DLD1 (cell line): Measurements from ENCODE around the gene BTBD9.
"Not testable (repeated sequence)": the region's sequence is repeated elsewhere in the genome, so short reads cannot be mapped to it uniquely, and the experiment has no call there.

Experiments
- in situ Hi-C: cut with HindIII; loops from 2 replicates; pipeline ENCODE4 v1.10.0; 2017; ENCODE audit warnings: low sequenced_read_pairs

BTBD9 gene

GRCh38 chr6:38438097-38438496 is 201.6 kb downstream of the BTBD9 start:
- in situ Hi-C loops = no loop called here

GRCh38 chr6:38436726-38437465 is 202.8 kb downstream of the BTBD9 start:
- in situ Hi-C loops = no loop called here

GRCh38 chr6:38435330-38435729 is 204.4 kb downstream of the BTBD9 start:
- in situ Hi-C loops = no loop called here

- in situ Hi-C loops = no loop called here
These were observed 205.7 kb downstream of the BTBD9 start for GRCh38 chr6:38434051-38434450.

- in situ Hi-C loops = no loop called here
These were observed 207.2 kb downstream of the BTBD9 start for GRCh38 chr6:38432479-38432878.

GRCh38 chr6:38432079-38432478 is 207.7 kb downstream of the BTBD9 start:
- in situ Hi-C loops = no loop called here

- in situ Hi-C loops = no loop called here
These were observed 210.2 kb downstream of the BTBD9 start for GRCh38 chr6:38429546-38429945.

GRCh38 chr6:38427492-38428210 is 212.1 kb downstream of the BTBD9 start:
- in situ Hi-C loops = no loop called here

GRCh38 chr6:38425788-38426488 is 213.8 kb downstream of the BTBD9 start:
- in situ Hi-C loops = not testable (repeated sequence)

- in situ Hi-C loops = no loop called here
These were observed 216.0 kb downstream of the BTBD9 start for GRCh38 chr6:38423746-38424145.

- in situ Hi-C loops = no loop called here
These were observed 219.5 kb downstream of the BTBD9 start for GRCh38 chr6:38420207-38420606.

GRCh38 chr6:38417521-38417920 is 222.2 kb downstream of the BTBD9 start:
- in situ Hi-C loops = no loop called here

GRCh38 chr6:38415231-38416005 is 224.3 kb downstream of the BTBD9 start:
- in situ Hi-C loops = no loop called here

GRCh38 chr6:38413102-38413800 is 226.5 kb downstream of the BTBD9 start:
- in situ Hi-C loops = no loop called here

GRCh38 chr6:38407192-38407591 is 232.5 kb downstream of the BTBD9 start:
- in situ Hi-C loops = no loop called here

GRCh38 chr6:38406096-38406495 is 233.6 kb downstream of the BTBD9 start:
- in situ Hi-C loops = no loop called here

GRCh38 chr6:38404900-38405556 is 234.7 kb downstream of the BTBD9 start:
- in situ Hi-C loops = no loop called here

GRCh38 chr6:38404355-38404754 is 235.4 kb downstream of the BTBD9 start:
- in situ Hi-C loops = no loop called here

- in situ Hi-C loops = no loop called here
These were observed 236.2 kb downstream of the BTBD9 start for GRCh38 chr6:38403548-38403947.

GRCh38 chr6:38400764-38401163 is 239.0 kb downstream of the BTBD9 start:
- in situ Hi-C loops = no loop called here
